T-helper 1 cell treated with Interleukin-12 subunit alpha and Interleukin-12 subunit beta and Interleukin-4 antibody, amounts not matched to agents 30 μg/mL and 1 μg/mL, for 36 hours (primary cell): Measurements from ENCODE around the gene PCDHGC3.

Source experiments
- H3K27ac Mint-ChIP-seq: one replicate; pipeline ENCODE4 v1.8.0; 2021; ENCODE audit warnings: mild to moderate bottlenecking, mixed read lengths
- H3K27me3 Mint-ChIP-seq: one replicate; pipeline ENCODE4 v1.8.0; 2021; ENCODE audit warnings: low read depth, mixed read lengths
- H3K36me3 Mint-ChIP-seq: one replicate; pipeline ENCODE4 v1.8.0; 2021; ENCODE audit warnings: low read depth, mixed read lengths
- H3K4me1 Mint-ChIP-seq: one replicate; pipeline ENCODE4 v1.8.0; 2021; ENCODE audit warnings: low read depth, mixed read lengths
- H3K4me3 Mint-ChIP-seq: one replicate; pipeline ENCODE4 v1.8.0; 2021; ENCODE audit warnings: mild to moderate bottlenecking, moderate library complexity, mixed read lengths
- H3K9me3 Mint-ChIP-seq: one replicate; pipeline ENCODE4 v1.8.0; 2021; ENCODE audit warnings: mixed read lengths

PCDHGC3 gene

GRCh38 chr5:141491323-141492167 lies 15.8 kb downstream of the PCDHGC3 start:
- Mint-ChIP-seq H3K36me3 (no peaks in the 10 kb centered on the region), H3K9me3 (no peaks in the 10 kb centered on the region), H3K4me1 (peaks cover 4% of the 10 kb centered on the region), H3K27me3 (peaks cover 67% of the 10 kb centered on the region), H3K4me3 (peak overlapping the region; percentile 70), H3K27ac (no peak overlapping the region)

- Mint-ChIP-seq H3K9me3 (no peaks in the 10 kb centered on the region), H3K36me3 (no peaks in the 10 kb centered on the region), H3K4me3 (peak overlapping the region; percentile 70), H3K27ac (no peak overlapping the region), H3K4me1 (peaks cover 4% of the 10 kb centered on the region), H3K27me3 (peaks cover 60% of the 10 kb centered on the region)
Observed at GRCh38 chr5:141492168-141492885, 16.6 kb downstream of the PCDHGC3 start.

DNA sequence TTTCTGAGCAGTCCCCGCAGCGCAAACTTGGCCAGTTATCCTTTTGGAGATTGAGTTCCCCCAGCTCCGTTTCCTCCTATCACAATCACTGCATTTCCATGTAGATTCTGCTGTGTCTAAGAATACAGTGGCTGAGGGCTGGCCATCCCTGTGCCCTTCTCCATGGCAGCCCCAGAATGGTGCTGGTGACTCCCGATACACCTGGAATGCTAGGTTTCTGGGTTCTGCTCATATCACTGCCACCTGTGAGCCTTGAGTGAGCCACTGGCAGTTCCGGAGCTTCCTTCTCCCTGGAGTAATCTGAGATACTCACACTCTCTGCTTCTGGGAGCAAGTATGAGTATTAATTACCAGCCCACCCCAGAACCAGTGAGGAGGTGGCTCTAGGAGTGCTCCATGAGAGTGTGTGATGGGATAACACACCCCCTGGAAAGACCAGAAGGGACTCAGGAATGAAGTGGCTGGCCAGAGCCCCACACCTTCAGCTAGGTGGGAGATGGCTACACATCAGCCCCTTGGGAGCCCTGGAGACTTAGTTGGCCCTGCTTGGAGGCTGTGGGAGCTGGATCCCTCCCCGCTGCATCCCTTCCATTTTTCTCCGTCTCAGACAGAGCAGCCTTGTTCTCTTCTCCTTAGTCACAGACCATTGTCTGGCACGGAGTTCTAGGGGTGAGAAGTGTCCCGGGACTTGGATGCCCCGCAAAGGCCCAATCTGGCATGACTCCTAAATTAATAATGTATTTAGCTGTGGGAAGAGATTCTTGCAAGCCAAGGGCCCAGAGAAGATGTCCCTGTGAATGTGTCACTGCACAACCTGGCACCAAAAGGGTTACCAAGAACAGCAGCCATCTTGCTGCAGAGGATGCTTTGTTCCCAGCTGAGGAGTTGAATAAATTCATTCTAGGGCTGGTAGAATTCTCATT lies 18.0 kb downstream of the PCDHGC3 start:
- Mint-ChIP-seq H3K27ac (no peak overlapping the region), H3K36me3 (no peaks in the 10 kb centered on the region), H3K9me3 (no peaks in the 10 kb centered on the region), H3K4me1 (peaks cover 4% of the 10 kb centered on the region), H3K4me3 (no peak overlapping the region), H3K27me3 (peaks cover 52% of the 10 kb centered on the region)

- no peaks in the 10 kb centered on the region for H3K9me3 Mint-ChIP-seq
- H3K27me3 Mint-ChIP-seq = peaks cover 56% of the 10 kb centered on the region
- H3K4me3 Mint-ChIP-seq = no peak overlapping the region
- peaks cover 4% of the 10 kb centered on the region for H3K4me1 Mint-ChIP-seq
- H3K36me3 Mint-ChIP-seq = no peaks in the 10 kb centered on the region
- no peak overlapping the region for H3K27ac Mint-ChIP-seq
Observed at GRCh38 chr5:141494761-141495452, 19.1 kb downstream of the PCDHGC3 start.

DNA sequence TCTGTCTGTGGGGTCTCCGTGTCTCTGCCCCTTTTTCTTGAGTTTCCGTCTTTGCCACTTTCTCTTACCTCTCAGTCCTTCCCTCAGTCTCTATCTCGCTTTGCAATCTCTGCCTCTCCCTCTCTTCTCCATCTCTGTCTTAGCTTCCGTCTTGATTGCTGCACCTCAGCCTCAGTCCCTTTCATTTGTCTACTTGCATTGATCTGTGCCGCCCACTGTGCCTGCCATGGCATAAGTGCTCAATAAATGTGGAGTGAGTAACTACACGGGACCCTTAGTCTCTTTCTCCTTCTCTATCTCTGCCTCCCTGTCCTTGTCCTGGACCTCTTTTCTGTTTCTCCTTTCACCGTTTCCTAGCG lies 19.7 kb downstream of the PCDHGC3 start:
- Mint-ChIP-seq H3K27ac (no peak overlapping the region), H3K4me3 (no peak overlapping the region), H3K36me3 (no peaks in the 10 kb centered on the region), H3K27me3 (peaks cover 53% of the 10 kb centered on the region), H3K9me3 (no peaks in the 10 kb centered on the region), H3K4me1 (peaks cover 4% of the 10 kb centered on the region)

DNA sequence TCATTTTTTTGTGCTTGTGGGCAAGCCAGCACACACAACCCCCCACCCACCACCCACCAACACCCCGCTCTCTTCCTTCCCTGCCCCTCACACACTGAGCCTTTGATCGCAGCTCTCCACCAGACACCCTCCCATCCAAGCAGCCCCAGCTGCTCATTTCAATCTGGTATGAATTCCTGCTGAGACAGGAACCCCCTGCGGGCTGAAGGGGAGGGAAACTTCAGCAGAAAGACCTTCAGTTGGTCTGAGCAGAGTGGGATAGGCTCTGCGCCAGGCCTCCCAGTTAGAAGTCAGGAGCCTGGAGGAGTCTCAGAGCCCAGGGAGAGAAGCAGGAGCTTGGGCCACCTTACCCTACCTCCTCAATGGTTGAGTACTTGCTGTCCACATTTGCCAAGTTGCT lies 20.3 kb downstream of the PCDHGC3 start:
- no peak overlapping the region for H3K27ac Mint-ChIP-seq
- peaks cover 4% of the 10 kb centered on the region for H3K4me1 Mint-ChIP-seq
- no peak overlapping the region for H3K4me3 Mint-ChIP-seq
- H3K27me3 Mint-ChIP-seq = peaks cover 47% of the 10 kb centered on the region
- no peaks in the 10 kb centered on the region for H3K36me3 Mint-ChIP-seq
- no peaks in the 10 kb centered on the region for H3K9me3 Mint-ChIP-seq

DNA sequence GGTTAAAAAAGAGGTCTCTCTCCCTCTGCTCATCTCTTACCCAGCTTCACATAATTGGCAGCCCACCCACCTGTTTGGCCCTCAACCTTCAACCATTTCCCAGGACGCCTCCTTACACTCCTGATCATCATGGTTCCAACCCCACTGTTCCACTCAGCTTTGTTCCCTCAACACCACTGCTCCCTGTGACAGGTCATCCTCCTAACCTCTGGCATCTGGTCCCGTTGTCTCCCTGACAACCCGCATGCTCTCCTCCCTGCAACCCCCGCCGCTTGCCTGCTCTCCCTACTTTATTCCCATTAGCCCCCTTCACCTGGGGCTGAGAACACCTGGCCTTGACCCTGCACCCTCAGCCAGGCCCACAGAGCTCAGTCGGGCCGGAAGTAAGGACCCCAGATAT lies 26.0 kb downstream of the PCDHGC3 start:
- no peaks in the 10 kb centered on the region for H3K9me3 Mint-ChIP-seq
- no peak overlapping the region for H3K4me3 Mint-ChIP-seq
- H3K4me1 Mint-ChIP-seq = no peaks in the 10 kb centered on the region
- H3K36me3 Mint-ChIP-seq = no peaks in the 10 kb centered on the region
- no peak overlapping the region for H3K27ac Mint-ChIP-seq
- peaks cover 10% of the 10 kb centered on the region for H3K27me3 Mint-ChIP-seq

DNA sequence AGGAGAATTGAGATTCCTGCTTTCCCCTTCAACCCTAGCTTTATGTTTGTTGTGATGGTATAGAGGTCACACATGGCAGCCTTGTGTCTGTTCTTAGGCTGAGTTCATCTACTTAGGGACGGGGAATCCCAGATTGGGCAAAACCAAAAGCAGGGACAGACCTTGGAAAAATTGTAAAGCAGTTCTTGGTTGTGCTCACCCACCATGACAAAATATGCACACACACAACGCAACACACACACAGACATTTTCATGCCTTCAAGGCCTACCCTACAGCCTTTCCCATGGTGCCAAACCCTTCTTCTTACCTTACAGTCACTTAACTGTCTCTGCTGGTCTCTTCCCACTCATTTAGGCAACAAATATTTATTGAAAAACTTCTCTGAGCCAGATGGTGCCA lies 27.9 kb downstream of the PCDHGC3 start:
- no peak overlapping the region for H3K4me3 Mint-ChIP-seq
- H3K9me3 Mint-ChIP-seq = no peaks in the 10 kb centered on the region
- no peaks in the 10 kb centered on the region for H3K36me3 Mint-ChIP-seq
- H3K27ac Mint-ChIP-seq = no peak overlapping the region
- H3K27me3 Mint-ChIP-seq = peaks cover 8% of the 10 kb centered on the region
- no peaks in the 10 kb centered on the region for H3K4me1 Mint-ChIP-seq

- H3K36me3 Mint-ChIP-seq = no peaks in the 10 kb centered on the region
- H3K27ac Mint-ChIP-seq = no peak overlapping the region
- H3K4me3 Mint-ChIP-seq = no peak overlapping the region
- H3K27me3 Mint-ChIP-seq = peaks cover 3% of the 10 kb centered on the region
- no peaks in the 10 kb centered on the region for H3K4me1 Mint-ChIP-seq
- no peaks in the 10 kb centered on the region for H3K9me3 Mint-ChIP-seq
Observed at GRCh38 chr5:141504216-141504615, 28.4 kb downstream of the PCDHGC3 start.

DNA sequence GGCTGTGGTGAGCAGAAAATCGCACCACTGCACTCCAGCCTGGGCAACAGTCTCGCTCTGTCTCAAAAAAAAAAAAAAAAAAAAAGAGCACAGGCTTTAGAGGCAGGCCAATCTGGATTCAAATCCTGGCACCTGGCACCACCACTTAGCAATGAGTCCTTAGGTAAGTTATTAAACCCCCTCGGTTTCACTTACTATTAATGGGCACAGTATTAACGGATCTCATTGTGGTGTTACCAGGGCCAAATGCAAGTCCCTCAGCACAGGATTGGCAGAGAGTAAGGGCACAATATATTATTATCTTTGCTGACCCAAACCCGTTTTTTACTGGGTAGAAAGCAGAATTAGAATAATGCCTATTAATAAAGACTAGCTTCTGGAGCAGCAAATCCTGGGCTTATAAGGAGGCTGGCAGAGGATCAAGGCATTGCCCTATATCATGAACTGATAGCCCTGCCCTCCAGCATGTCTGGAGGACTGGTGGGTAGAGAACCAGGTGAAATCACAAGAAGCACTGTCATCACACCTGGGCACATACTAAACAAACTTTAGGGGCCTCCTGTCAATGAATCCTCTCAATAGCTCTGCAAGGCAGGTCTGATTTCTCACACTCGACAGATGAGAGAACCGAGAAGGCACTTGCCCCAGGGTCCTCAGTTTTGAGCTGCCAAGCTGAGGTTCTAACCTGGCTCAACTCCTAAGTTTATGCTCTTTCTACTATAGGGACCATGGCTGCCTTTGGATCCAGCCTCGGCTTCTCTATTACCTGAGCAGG lies 30.8 kb downstream of the PCDHGC3 start:
- Mint-ChIP-seq H3K4me1 (no peaks in the 10 kb centered on the region), H3K9me3 (no peaks in the 10 kb centered on the region), H3K36me3 (no peaks in the 10 kb centered on the region), H3K27ac (no peak overlapping the region), H3K4me3 (no peak overlapping the region), H3K27me3 (peaks cover 3% of the 10 kb centered on the region)

GRCh38 chr5:141507387-141508091 lies 31.8 kb downstream of the PCDHGC3 start:
- peaks cover under 1% of the 10 kb centered on the region for H3K4me1 Mint-ChIP-seq
- no peaks in the 10 kb centered on the region for H3K9me3 Mint-ChIP-seq
- H3K36me3 Mint-ChIP-seq = no peaks in the 10 kb centered on the region
- H3K27ac Mint-ChIP-seq = no peak overlapping the region
- H3K4me3 Mint-ChIP-seq = no peak overlapping the region
- H3K27me3 Mint-ChIP-seq = peaks cover 3% of the 10 kb centered on the region

GRCh38 chr5:141508440-141508797 lies 32.7 kb downstream of the PCDHGC3 start:
- no peak overlapping the region for H3K4me3 Mint-ChIP-seq
- H3K27ac Mint-ChIP-seq = no peak overlapping the region
- peaks cover 7% of the 10 kb centered on the region for H3K4me1 Mint-ChIP-seq
- no peaks in the 10 kb centered on the region for H3K9me3 Mint-ChIP-seq
- H3K27me3 Mint-ChIP-seq = peaks cover 3% of the 10 kb centered on the region
- peaks cover 4% of the 10 kb centered on the region for H3K36me3 Mint-ChIP-seq
